ENCODE data around the gene LRP10. TPM values are rescaled to one million over a fixed set of nuclear protein-coding genes. Genes with fewer than 3 reads are reported as not detected.

The LRP10 gene
- total and polyA plus RNA-seq, 2 of the 4 experiments (the other 2 are of a cell fraction), result 25.1 to 118 TPM

DNA sequence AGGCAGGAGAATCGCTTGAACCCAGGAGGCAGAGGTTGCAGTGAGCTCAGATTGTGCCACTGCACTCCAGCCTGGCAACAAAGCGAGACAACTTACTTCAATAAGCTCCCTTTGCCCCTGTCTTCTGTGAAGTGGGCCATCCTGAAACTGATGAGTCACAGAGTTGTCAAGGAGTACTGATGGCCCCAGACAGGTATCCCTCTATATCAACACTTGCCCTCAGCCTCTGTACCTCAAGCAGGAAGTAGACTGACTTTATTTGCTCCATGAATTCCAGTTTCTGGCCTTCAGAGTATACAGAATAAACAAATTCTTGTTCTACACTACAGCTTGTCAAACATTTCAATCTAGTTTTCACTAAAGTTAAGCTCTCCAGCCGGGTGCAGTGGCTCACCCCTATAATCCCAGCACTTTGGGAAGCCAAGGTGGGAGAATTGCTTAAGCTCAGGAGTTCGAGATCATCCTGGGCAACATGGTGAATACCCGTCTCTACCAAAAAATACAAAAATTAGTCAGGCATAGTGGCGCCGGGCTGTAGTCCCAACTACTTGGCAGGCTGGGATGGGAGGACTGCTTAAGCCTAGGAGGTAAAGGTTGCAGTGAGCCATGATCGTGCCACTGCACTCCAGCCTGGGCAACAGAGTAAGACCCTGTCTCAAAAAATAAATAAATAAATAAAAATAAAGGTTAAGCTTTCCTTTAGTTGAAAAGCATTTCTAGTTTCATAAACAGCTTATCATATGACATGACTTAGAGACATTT lies 16.4 kb upstream of the LRP10 start:
- H3K4me3 ChIP-seq (ENCODE audit: insufficient read depth, low read depth, low read length), result no peak overlapping the region
- H3K56ac ChIP-seq (ENCODE audit: extremely low read depth, insufficient read depth, low read length), result no peak overlapping the region
- CTCF ChIA-PET, result interaction anchor here (1.0 to 6.8 kb wide), 4 partner anchors 18 to 298 kb away, joined by 4 to 60 read pairs (median 6); no protein-coding TSS in a partner anchor
- no peak overlapping the region for H3K23ac ChIP-seq (ENCODE audit: low read depth, low read length)
- no peak overlapping the region; the same call in 1 of the 2 replicates for H2AK5ac ChIP-seq (ENCODE audit: low read depth, low read length)
- no peak overlapping the region for H3K27ac ChIP-seq (ENCODE audit: insufficient read depth, low read length)
- intact Hi-C loops (cut with micrococcal nuclease), result loop anchor here (5.0 kb wide), 1 partner anchor 468 kb away; no protein-coding TSS in a partner anchor
- H3K14ac ChIP-seq (replicated peaks; ENCODE audit: low read depth, low read length), result no peak overlapping the region
- no peak overlapping the region for H3K9ac ChIP-seq (ENCODE audit: low read depth, low read length)
- peaks cover 18% of the 10 kb centered on the region for H3K4me1 ChIP-seq (ENCODE audit: control insufficient read depth, insufficient read depth, low read length)
- in situ Hi-C loops (cut with MboI; ENCODE audit: low sequenced_read_pairs), result loop anchor here (5.0 to 25.0 kb wide), 2 partner anchors 288 to 468 kb away; no protein-coding TSS in a partner anchor
- H3K9me3 ChIP-seq (ENCODE audit: control insufficient read depth, insufficient read depth, low read length), result peaks cover 2% of the 10 kb centered on the region
- H3K18ac ChIP-seq (ENCODE audit: low read depth, low read length), result no peak overlapping the region
- no peak overlapping the region for H2AFZ ChIP-seq (replicated peaks; ENCODE audit: low read length, poor library complexity)
- POLR2A ChIA-PET (ENCODE audit: unreplicated experiment), result interaction anchor here (0.6 kb wide), 1 partner anchor 73 kb away, joined by 4 read pairs; no protein-coding TSS in a partner anchor
- H2AK9ac ChIP-seq (replicated peaks; ENCODE audit: low read depth, low read length, poor library complexity), result no peak overlapping the region
- H4K91ac ChIP-seq (ENCODE audit: insufficient read depth, low read depth, low read length), result no peak overlapping the region
- H2BK20ac ChIP-seq (ENCODE audit: low read depth, low read length), result no peak overlapping the region
- 67% methylated on average over 1 of the region's 8 CpGs; no CpG with 5 or more reads in 1 of the 2 experiments for WGBS, 2 experiments (ENCODE audit: extremely low coverage in 2 of 2, insufficient read length in 1 of 2)
- dilution Hi-C loops (cut with HindIII; ENCODE audit: low sequenced_read_pairs, unreplicated experiment), result no loop called here
- H3K9me1 ChIP-seq (ENCODE audit: insufficient read depth, low read length), result peaks cover 15% of the 10 kb centered on the region
- H2BK5ac ChIP-seq (ENCODE audit: low read depth, low read length, poor library complexity, severe bottlenecking), result no peak overlapping the region
- H3K4me2 ChIP-seq (ENCODE audit: low read depth, low read length), result no peak overlapping the region
- H2BK120ac ChIP-seq (ENCODE audit: low read depth, low read length), result no peak overlapping the region
- H3K4ac ChIP-seq (ENCODE audit: low read depth, low read length), result no peak overlapping the region
- no peak for ATAC-seq (ENCODE audit: low read depth)
- no peaks in the 10 kb centered on the region for H4K20me1 ChIP-seq (ENCODE audit: insufficient read depth, low read length)
- no peak for DNase-seq
- no peaks in the 10 kb centered on the region for H3K27me3 ChIP-seq (ENCODE audit: control insufficient read depth, insufficient read depth, low read length)
- H3K36me3 ChIP-seq (ENCODE audit: control insufficient read depth, insufficient read depth, low read length), result no peaks in the 10 kb centered on the region
- H3K79me1 ChIP-seq (ENCODE audit: low read depth in 1 of 2, low read length in 2 of 2), result peaks cover 0 to 16% of the 10 kb centered on the region in 2 experiments; a peak in 2 of 4 replicates
- H4K5ac ChIP-seq (ENCODE audit: low read depth, low read length), result no peak overlapping the region
- H2BK15ac ChIP-seq (ENCODE audit: low read depth, low read length), result no peak overlapping the region
- H4K8ac ChIP-seq (ENCODE audit: low read depth in 2 of 2, low read length in 2 of 2), result no peak overlapping the region
- BruUV-seq (replicated peaks), result no TSS peak
- no peak for TF ChIP-seq SMC3 (IDR thresholded peaks at IDR 0.05; ENCODE audit: low read depth, low read length)
- TF ChIP-seq CHD1 (IDR thresholded peaks at IDR 0.05; ENCODE audit: low read depth, low read length), result no peak
- no peak for TF ChIP-seq RAD21 (IDR thresholded peaks at IDR 0.05; ENCODE audit: low read length)
- TF ChIP-seq MAFK (IDR thresholded peaks at IDR 0.05; ENCODE audit: low read depth, low read length), result no peak
- no peak for TF ChIP-seq MXI1 (IDR thresholded peaks at IDR 0.05; ENCODE audit: borderline replicate concordance, low read depth, low read length)
- no peak for TF ChIP-seq NFE2L2 (IDR thresholded peaks at IDR 0.05; ENCODE audit: low read depth, low read length)
- no peak for TF ChIP-seq RFX5 (IDR thresholded peaks at IDR 0.05; ENCODE audit: low read depth, low read length)
- no peak for TF ChIP-seq BHLHE40 (IDR thresholded peaks at IDR 0.05; ENCODE audit: low read depth, low read length)
- TF ChIP-seq MAZ (IDR thresholded peaks at IDR 0.05; ENCODE audit: borderline replicate concordance, low read depth, low read length), result no peak
- TF ChIP-seq POLR2A (IDR thresholded peaks at IDR 0.05; ENCODE audit: low read depth, low read length), result no peak
- TF ChIP-seq CTCF (conservative IDR thresholded peaks at IDR 0.05; ENCODE audit: low read depth, low read length), result no peak
- no peak for TF ChIP-seq USF2 (IDR thresholded peaks at IDR 0.05; ENCODE audit: low read depth, low read length)
- no peak for TF ChIP-seq ELK1 (IDR thresholded peaks at IDR 0.05; ENCODE audit: borderline replicate concordance, low read depth, low read length)
- TF ChIP-seq CEBPB (IDR thresholded peaks at IDR 0.05; ENCODE audit: low read depth, low read length), result no peak
